Astrocyte (in vitro differentiated cells and primary cell): Measurements from ENCODE around the gene TNFRSF1A.

Source experiments
- EZH2 ChIP-seq: IDR thresholded peaks from 2 replicates; pipeline ENCODE4 v1.6.1; 2012; ENCODE audit warnings: mild to moderate bottlenecking, low read length, inconsistent platforms; ENCODE audit not compliant: insufficient read depth
- TF ChIP-seq, protein P1 (sequence below): IDR thresholded peaks from 2 replicates; pipeline ENCODE4 v1.5.1; 2011; ENCODE audit warnings: low read depth, mild to moderate bottlenecking, inconsistent platforms, low read length, moderate library complexity; ENCODE audit not compliant: insufficient read depth

DNA sequence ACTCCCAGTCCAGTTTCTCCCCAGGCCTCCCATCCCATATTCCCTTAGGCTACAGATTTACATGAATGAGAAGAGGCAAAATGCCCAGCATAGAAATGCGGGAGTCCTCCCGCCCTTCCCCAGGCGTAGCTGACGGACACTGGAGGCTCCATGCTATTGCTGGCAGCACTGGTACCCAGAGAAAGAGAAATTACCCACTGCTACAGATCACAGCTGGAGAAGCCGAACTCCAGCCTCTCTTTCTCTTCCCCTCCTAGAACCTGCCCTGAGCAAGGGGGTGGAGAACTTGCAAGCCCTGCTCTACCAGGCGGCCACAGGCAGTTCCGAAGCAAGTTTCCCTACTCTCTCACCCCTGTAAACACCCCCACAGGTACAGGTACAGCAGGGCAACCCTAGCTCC, 45.7 kb upstream of the TNFRSF1A start:
- TF ChIP-seq, protein P1, sequence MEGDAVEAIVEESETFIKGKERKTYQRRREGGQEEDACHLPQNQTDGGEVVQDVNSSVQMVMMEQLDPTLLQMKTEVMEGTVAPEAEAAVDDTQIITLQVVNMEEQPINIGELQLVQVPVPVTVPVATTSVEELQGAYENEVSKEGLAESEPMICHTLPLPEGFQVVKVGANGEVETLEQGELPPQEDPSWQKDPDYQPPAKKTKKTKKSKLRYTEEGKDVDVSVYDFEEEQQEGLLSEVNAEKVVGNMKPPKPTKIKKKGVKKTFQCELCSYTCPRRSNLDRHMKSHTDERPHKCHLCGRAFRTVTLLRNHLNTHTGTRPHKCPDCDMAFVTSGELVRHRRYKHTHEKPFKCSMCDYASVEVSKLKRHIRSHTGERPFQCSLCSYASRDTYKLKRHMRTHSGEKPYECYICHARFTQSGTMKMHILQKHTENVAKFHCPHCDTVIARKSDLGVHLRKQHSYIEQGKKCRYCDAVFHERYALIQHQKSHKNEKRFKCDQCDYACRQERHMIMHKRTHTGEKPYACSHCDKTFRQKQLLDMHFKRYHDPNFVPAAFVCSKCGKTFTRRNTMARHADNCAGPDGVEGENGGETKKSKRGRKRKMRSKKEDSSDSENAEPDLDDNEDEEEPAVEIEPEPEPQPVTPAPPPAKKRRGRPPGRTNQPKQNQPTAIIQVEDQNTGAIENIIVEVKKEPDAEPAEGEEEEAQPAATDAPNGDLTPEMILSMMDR: no peak
- no peak for TF ChIP-seq EZH2
